ENCODE data around the gene NPLOC4.

DNA sequence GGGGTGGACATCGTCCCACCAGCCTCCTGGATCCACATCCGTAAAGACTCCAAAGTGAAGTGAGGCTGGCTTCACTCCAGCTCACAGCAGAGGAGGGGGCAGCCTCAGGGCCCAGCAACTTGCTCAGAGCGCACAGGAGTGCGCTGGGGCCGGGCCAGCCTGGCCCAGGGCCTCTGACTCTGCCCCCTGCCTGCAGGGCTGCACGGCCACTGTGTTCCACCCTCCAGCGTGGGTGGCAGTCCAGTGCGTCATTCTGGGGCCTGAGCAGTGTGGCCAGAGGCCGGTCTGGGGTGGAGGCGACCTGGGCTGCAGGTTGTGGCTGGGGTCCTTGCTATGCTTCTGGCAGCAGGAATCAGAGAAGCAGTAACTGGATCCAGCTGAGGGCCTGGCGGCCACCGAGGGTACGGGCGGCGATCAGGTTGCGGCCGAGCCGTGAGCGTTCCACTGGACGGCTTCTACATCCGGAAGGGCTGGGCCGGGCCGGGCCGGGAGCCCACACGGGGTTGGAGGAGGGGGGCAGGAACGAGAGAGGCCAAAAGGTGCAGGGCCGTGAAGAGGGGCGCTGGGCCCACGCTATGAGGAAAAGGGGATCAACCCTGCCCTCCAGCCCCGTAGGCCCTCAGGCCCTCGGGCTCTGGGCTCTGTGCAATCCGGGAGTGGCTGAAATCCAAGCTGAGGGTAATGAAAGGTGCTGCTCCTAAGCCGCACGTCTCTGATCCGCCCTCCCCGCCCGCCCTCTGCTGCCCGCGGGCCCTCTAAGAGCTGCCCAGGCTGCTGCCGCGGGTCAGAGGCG, 109.1 kb downstream of the NPLOC4 start, which contains the start of gene FSCN2:
- TF ChIP-seq, protein P1, sequence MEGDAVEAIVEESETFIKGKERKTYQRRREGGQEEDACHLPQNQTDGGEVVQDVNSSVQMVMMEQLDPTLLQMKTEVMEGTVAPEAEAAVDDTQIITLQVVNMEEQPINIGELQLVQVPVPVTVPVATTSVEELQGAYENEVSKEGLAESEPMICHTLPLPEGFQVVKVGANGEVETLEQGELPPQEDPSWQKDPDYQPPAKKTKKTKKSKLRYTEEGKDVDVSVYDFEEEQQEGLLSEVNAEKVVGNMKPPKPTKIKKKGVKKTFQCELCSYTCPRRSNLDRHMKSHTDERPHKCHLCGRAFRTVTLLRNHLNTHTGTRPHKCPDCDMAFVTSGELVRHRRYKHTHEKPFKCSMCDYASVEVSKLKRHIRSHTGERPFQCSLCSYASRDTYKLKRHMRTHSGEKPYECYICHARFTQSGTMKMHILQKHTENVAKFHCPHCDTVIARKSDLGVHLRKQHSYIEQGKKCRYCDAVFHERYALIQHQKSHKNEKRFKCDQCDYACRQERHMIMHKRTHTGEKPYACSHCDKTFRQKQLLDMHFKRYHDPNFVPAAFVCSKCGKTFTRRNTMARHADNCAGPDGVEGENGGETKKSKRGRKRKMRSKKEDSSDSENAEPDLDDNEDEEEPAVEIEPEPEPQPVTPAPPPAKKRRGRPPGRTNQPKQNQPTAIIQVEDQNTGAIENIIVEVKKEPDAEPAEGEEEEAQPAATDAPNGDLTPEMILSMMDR (IDR thresholded peaks at IDR 0.05; ENCODE audit: insufficient read depth, low read length) = no peak
- TF ChIP-seq POLR2AphosphoS5 (IDR thresholded peaks at IDR 0.05; ENCODE audit: low read depth) (no peak), GABPA (IDR thresholded peaks at IDR 0.05; ENCODE audit: low read depth) (no peak)
- TF ChIP-seq, protein P2, sequence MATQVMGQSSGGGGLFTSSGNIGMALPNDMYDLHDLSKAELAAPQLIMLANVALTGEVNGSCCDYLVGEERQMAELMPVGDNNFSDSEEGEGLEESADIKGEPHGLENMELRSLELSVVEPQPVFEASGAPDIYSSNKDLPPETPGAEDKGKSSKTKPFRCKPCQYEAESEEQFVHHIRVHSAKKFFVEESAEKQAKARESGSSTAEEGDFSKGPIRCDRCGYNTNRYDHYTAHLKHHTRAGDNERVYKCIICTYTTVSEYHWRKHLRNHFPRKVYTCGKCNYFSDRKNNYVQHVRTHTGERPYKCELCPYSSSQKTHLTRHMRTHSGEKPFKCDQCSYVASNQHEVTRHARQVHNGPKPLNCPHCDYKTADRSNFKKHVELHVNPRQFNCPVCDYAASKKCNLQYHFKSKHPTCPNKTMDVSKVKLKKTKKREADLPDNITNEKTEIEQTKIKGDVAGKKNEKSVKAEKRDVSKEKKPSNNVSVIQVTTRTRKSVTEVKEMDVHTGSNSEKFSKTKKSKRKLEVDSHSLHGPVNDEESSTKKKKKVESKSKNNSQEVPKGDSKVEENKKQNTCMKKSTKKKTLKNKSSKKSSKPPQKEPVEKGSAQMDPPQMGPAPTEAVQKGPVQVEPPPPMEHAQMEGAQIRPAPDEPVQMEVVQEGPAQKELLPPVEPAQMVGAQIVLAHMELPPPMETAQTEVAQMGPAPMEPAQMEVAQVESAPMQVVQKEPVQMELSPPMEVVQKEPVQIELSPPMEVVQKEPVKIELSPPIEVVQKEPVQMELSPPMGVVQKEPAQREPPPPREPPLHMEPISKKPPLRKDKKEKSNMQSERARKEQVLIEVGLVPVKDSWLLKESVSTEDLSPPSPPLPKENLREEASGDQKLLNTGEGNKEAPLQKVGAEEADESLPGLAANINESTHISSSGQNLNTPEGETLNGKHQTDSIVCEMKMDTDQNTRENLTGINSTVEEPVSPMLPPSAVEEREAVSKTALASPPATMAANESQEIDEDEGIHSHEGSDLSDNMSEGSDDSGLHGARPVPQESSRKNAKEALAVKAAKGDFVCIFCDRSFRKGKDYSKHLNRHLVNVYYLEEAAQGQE (IDR thresholded peaks at IDR 0.05; ENCODE audit: insufficient replicate concordance, low read depth) = no peak

Data from HL-60 (cell line).